Panc1 (cell line): ENCODE data around the gene RBM19.

ENCODE experiments used
- CTCF ChIP-seq: fragments of 450-650 bp; IDR thresholded peaks from 2 replicates; pipeline ENCODE4 v1.5.1; 2017; ENCODE audit warnings: mild to moderate bottlenecking
- POLR2AphosphoS5 ChIP-seq: IDR thresholded peaks from 2 replicates; pipeline ENCODE4 v1.6.1; 2012; ENCODE audit warnings: mild to moderate bottlenecking, low read depth, low read length, moderate library complexity
- REST ChIP-seq, 2 experiments: IDR thresholded peaks; 2 replicates each; pipeline ENCODE4 v1.6.1; 2011 to 2012; ENCODE audit warnings: low read depth in 2 of 2, control low read depth in 1 of 2, low read length in 1 of 2, mild to moderate bottlenecking in 1 of 2, moderate library complexity in 1 of 2; ENCODE audit not compliant: insufficient read depth in 1 of 2

GRCh38 chr12:114013575-114014345 is 47.6 kb upstream of the RBM19 start:
- peak; percentile 54 for TF ChIP-seq CTCF
- no peak for TF ChIP-seq REST (IDR thresholded peaks at IDR 0.05; ENCODE audit: insufficient read depth in 1 of 2, low read depth in 2 of 2, low read length in 1 of 2)
- TF ChIP-seq POLR2AphosphoS5: no peak
